Smooth muscle cell of the brain vasculature (primary cell): Measurements from ENCODE around the gene BSCL2.
"Not testable (repeated sequence)": the region's sequence is repeated elsewhere in the genome, so short reads cannot be mapped to it uniquely, and the experiment has no call there.

Experiments used
- DNase-seq: peaks from one replicate; pipeline ENCODE4 v3.0.0-alpha.2; 2012; ENCODE audit warnings: low read depth, low spot score

BSCL2 gene

GRCh38 chr11:62707277-62707861 lies at the start of gene BSCL2, which contains the start of gene GNG3:
TSS of gene BSCL2 (minus strand) at chr11:62707424. CDS start at chr11:62707195, 229 bp downstream.
TSS of gene GNG3 (plus strand) at chr11:62707676. CDS start at chr11:62708296, 620 bp downstream.
- DNase-seq, result no peak

- no peak for DNase-seq
These were observed 47.9 kb upstream of the BSCL2 start for GRCh38 chr11:62755086-62755615.

- DNase-seq, result peak; percentile 99
These were observed 46.7 kb upstream of the BSCL2 start, which contains the start of gene ZBTB3 for GRCh38 chr11:62753736-62754603. TSS of gene ZBTB3 (minus strand) at chr11:62754160. CDS start at chr11:62753664, 496 bp downstream.

GRCh38 chr11:62752994-62753735 lies 45.9 kb upstream of the BSCL2 start:
- DNase-seq, result no peak

- DNase-seq, result no peak
These were observed 45.1 kb upstream of the BSCL2 start for GRCh38 chr11:62752177-62752785.

- DNase-seq, result not testable (repeated sequence)
These were observed 42.7 kb upstream of the BSCL2 start for GRCh38 chr11:62749931-62750330.

GRCh38 chr11:62747475-62748160 lies 40.4 kb upstream of the BSCL2 start:
- DNase-seq, result no peak

GRCh38 chr11:62737196-62737595 lies 30.0 kb upstream of the BSCL2 start:
- DNase-seq, result no peak

- no peak for DNase-seq
These were observed 25.6 kb upstream of the BSCL2 start for GRCh38 chr11:62732830-62733229.

GRCh38 chr11:62730076-62730475 lies 22.9 kb upstream of the BSCL2 start:
- not testable (repeated sequence) for DNase-seq

- DNase-seq, result peak; percentile 71
These were observed 21.2 kb upstream of the BSCL2 start, which contains the start of gene TTC9C for GRCh38 chr11:62728171-62728988. TSS of gene TTC9C (plus strand) at chr11:62728486. CDS start at chr11:62728849, 363 bp downstream.

GRCh38 chr11:62727872-62728170 lies 20.6 kb upstream of the BSCL2 start:
- peak; percentile 93 for DNase-seq

- DNase-seq, result peak; percentile 98
These were observed 20.1 kb upstream of the BSCL2 start, which contains the start of gene HNRNPUL2 for GRCh38 chr11:62727165-62727871. TSS of gene HNRNPUL2 (minus strand) at chr11:62727457. CDS start at chr11:62727156, 301 bp downstream.

- DNase-seq, result no peak
These were observed 19.6 kb upstream of the BSCL2 start for GRCh38 chr11:62726915-62727164.

GRCh38 chr11:62726156-62726914 lies 19.1 kb upstream of the BSCL2 start:
- DNase-seq, result no peak

GRCh38 chr11:62725646-62726045 lies 18.4 kb upstream of the BSCL2 start:
- DNase-seq, result no peak

GRCh38 chr11:62724171-62724570 lies 16.9 kb upstream of the BSCL2 start:
- no peak for DNase-seq

GRCh38 chr11:62721994-62722393 lies 14.8 kb upstream of the BSCL2 start:
- DNase-seq, result no peak
